Retina (tissue), 1 donor: ENCODE measurements around the gene TNFRSF4.
"Not testable (repeated sequence)": the region's sequence is repeated elsewhere in the genome, so short reads cannot be mapped to it uniquely, and the experiment has no call there.

Source experiments
- DNase-seq: peaks from one replicate; pipeline ENCODE4 v3.0.0-alpha.2; 2016

TNFRSF4 gene

DNA sequence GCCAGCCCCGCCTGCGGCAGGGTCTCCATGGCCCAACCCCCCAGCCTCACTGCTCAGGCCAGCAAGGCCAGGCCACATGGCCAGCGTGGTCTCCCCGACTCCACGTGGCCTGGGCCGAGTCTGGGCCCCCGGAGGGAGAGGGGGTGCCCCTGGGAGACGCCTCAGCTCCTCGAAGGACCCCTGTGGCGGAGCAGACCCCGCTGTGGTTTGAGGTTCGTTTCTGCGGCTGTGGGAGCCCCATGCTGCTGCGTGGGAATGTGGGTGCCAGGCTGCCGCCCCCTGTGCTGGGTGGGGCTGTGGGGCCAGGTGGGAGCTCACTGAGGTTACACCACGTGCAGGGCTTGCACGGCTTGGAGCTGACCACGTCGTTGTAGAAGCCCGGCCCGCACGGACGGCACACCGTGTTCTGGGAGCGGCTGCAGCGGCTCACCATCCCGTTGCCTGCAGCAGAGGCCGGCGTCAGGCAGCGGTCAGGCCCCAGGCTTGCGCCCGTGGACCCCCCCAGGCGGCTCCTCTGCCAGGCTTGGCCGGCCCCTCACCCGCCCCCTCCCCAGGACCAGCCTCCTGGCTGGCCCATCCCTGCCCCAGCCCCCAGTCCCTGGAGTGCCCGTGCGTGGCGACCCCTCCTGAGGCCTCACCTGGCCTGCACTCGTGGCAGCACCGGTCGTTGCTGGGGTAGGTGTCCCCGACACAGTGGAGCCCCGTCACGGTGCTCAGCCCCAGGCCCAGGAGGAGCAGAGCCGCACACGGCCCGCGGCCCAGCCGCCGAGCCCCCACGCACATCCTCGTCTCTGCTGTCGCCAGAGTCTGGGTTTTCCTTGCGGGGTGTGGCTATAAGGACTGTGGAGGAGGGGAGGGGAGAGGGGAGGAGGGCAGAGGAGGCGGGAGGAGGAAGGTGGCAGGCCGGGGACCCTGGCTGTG is at the start of gene TNFRSF4:
Gene TNFRSF4 (minus strand): TSS at position 809 of the 921 bp plus-strand sequence. CDS start 26 bp downstream, at position 783.
- no peak for DNase-seq

DNA sequence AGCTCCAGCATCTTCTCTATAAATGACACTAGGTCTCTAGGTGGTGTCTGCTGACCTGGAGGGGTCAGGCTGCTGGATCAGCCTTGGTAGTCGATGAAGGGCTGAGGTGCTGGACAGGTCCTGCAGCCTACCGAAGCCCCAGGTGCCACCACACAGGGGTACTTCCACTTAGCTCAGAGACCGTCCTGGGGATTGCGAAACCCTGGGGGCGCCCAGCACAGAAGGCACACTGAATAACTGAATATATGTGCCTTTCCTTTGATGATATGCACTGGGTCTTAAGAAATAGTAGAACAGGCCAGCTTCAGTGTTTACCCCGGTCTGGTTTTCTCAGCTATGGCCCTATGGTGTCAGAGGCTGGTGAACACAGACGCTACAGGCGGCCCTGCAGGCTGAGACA is 48.8 kb upstream of the TNFRSF4 start:
- DNase-seq, result no peak

DNA sequence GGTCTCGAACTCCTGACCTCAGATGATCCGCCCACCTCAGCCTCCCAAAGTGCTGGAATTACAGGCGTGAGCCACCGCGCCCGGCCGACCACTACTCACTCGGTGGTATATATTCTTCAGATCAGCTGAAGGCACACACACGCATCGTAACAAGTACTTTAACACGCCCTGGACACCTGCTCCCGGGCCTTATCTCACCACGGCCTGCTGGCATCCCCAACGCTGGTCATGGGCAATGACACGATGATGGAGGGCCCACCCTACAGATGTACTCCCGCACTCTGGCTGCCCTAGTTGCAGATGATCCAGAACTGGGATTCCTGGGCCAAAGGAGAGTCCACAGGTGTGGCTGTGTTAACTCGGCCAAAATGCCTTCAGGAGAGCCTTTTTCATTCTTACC is 48.1 kb upstream of the TNFRSF4 start:
- no peak for DNase-seq

DNA sequence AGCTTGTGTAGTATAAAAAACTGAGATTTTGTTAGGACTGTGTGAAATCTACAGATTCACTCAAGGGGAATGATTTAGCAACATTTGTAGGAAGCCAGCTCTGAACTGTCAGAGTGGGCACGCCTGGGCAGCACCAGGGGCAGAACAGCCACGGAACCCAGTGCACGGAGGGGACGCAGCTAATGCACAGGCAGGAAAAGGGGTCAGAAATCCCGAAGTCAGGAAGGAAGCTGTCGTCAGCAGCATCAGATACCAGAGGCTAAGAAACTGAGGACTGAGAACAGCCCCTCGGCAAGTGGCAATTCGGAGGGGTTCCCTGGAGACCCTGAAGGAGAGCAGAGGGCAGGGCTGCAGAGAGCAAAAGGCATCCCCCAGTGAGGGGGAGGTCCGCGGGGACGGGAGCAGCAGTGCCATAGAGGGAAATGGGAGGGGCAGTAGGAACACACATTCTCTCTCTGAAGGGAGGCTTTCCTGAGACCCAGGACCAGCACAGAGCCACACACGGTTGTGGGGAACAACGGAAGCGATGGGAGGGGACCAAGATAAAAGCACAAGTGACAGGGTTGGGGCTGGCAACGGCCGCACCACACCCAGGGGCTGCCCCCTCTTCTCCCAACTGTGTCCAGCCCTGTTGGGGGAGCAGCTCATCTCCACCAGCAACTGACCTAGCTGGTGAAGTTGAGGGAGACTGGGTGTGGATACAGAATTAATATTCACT is 47.0 kb upstream of the TNFRSF4 start:
- DNase-seq, result no peak

DNA sequence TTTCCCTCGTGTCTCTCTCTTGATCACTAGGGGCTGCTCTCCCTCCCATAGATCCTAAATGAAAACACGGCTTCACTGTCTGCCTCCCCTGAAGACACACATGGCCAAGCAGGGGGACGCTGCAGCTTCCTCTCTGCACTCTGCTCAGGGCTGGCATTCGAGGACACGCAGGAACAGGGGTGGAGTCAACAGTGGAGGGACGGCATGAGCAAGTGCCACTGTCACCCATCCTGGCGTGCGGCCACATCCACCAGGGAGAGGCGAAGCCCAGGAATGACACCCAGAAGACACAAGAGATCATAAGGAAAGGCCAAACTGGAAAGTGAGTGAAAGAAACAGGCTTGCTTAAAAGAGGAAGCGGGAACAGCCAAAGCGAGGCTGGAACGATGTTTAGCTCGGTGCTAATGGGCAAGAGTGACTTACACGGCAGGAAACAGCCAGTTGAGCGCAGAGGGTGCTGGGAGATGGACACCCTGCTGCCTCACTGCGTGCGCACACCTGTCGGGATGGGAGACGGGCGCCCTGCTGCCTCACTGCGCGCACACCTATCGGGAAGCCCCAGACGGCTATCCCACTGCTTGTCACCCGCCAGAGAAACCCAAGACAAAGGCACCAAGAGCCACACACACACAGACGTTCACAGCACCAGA is 46.1 kb upstream of the TNFRSF4 start:
- no peak for DNase-seq

DNA sequence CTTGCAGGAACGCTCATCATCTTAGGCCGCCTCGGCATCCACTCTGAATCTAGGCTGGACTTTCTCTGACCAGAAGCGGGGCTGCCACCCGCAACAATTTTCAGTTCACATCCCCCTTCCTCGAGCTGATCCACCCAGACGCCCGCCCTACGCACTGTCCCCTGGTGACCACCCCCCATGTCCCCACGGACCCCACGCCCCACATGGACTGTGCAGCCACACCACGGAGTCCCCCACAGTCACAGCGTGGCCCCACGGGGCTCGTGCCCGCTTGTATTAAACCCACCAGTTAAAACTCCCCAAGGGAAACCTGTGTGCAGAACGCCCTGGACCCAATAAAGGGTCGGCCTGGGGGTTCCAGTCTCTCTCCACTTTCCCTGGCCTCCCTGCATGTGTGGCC is 45.6 kb upstream of the TNFRSF4 start:
- no peak for DNase-seq

DNA sequence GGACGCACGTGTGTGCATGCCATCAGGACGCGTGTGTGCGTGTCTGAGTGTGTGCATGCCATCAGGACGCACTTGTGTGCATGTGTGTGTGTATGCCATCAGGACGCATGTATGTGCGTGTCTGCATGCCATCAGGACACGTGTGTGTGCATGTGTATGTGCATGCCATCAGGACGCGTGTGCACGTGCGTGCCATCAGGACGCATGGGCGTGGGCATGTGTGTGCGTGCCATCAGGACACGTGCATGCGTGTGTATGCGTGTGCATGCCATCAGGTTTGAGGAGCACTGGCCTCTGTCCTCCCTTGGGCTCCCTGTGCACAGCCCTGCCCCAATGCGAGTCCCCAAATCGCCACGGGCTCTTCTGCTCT is 45.2 kb upstream of the TNFRSF4 start:
- no peak for DNase-seq

DNA sequence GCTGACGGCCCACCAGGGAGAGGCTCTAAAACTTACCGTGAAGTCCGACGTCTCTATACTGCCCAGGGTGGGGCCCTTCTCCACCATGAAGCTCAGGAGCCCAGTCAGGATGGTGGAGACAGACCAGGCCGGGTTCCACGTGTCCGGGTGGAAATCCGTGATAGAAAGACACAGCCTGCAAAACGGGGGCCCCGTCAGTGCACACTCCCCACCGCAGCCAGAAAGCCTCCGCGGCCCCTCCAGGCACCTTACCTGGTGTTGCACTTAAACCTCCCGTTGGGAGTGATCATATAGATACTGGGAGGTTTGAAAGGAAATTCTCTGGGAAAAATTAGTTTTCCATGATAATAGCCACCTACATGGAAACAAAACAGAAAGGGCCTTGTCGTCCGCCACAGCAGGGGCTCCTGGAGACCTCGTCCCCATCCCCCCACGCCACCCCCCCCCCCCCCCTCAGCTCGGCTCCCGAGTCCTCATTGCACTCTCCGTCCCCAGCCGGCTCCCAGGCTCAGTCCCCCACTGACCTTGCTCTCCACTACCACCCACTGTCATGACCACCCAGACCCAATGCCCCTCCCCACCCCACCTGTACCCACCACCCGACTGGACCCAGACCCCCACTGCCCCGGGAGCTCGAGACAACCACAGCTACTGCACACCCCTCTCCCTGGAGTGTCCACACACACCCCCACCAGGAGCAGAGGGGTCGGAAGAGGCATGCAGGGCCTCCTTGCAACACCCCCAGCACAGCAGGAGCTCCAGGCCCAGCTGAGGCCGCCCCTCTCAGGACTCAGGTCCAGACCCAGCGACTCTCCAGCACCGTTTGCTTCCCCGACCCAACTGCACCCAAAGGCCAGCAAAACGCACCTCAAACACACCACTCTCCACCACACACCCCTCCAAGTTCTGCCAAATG is 43.3 kb upstream of the TNFRSF4 start:
- no peak for DNase-seq

DNA sequence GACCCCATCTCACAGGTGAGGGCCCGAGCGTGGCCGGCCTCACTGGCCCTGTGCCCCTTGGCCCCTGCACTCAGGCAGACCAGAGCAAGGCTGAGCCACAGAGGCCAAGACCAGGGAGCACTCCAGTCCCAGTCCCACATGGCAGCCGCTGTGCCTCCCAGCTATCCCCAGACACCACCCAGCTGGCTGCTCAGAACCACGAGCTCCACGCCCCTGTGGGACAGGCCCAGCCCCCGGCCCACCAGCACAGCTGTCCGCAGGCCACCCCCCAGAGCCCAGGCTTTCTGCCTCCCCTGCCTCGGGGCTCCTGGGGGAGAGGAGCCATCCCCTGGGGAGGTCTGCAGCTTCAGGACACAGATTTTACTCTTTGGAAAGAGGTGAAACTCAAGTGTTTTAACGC is 41.7 kb upstream of the TNFRSF4 start:
- no peak for DNase-seq

DNA sequence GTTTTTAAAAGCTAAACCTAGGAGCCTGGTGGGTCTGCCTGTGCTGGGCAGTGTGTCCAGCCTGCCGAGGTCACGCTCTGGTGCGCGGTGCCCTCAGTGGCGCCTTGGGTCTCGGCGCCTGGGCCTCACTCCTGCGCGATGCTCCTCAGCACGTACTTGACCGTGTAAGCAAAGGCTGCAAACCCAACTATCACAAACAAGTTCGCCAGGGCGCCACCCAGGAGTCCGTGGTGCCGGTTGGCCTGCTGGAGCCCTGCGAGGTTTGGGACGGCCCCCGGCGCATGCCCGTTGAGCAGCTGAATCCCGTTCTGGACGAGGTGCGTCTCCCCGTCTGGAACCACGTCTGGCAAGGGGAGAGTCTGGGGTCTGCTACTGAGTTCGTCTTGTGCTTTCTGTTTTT is 41.1 kb upstream of the TNFRSF4 start:
- DNase-seq, result no peak

DNA sequence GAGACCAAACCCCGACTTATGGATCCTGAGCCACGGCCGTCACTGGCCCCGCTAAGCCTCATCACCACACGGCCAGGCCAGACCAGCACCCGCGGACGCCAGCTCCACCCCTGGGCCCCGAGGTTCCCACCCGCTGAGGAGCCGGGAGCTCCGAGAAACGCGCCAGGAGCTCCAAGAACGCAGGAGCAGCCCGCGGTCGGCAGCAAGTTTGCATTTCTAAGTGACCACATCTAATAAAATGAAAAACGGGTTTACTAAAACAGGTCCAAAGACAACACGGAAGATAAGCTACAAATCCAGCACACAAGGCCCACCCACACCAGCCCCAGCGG is 40.7 kb upstream of the TNFRSF4 start:
- no peak for DNase-seq

DNA sequence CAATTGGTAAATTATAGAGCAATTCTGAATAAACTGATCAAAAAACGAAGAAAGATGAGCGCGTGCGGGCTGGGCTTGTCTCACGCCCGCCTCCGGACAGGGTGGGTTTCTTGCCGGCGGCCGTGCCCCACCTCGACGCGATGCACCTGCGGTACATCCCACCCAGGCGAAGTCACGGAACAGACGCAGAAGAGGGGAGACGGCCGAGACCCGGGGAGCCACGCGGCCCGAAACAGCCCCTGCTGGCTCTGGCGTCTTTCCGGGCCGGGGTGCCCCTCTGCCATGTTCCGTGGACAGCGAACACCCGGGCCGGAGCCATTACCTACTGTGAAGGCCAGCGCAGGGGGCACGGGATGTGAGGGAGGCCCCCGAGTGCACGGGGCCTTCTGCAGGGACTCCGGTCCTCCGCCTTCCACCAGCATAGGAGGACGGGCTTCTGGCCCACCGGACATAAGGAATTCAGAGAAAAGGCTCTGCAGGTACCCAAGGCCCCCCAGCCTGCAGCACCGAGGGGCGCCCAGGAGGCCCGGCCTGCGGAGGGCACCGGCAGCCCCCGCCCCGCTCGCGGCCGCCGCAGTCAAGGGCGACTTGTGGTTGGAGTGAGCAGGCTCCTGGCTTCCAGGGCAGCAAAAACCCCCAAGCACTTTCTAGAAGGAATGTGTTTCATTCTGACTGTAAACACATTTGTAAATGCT is 40.2 kb upstream of the TNFRSF4 start:
- DNase-seq, result no peak

DNA sequence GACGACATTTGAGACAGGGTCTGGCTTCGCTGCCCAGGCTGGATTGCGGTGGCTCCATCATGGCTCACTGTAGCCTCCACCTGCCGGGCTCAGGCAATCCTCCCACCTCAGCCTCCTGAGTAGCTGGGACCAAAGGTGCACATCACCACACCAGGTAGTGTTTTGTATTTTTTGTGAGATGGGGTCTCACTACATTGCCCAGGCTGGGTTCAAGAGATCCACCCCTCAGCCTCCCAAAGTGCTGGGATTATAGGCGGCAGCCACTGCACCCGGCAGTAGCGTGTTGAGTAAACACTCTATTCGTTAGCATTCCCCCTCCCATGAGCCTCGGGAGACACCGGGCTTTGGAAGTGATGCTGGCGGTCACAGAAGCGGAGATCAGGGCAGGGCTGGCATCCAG is 39.4 kb upstream of the TNFRSF4 start:
- no peak for DNase-seq

DNA sequence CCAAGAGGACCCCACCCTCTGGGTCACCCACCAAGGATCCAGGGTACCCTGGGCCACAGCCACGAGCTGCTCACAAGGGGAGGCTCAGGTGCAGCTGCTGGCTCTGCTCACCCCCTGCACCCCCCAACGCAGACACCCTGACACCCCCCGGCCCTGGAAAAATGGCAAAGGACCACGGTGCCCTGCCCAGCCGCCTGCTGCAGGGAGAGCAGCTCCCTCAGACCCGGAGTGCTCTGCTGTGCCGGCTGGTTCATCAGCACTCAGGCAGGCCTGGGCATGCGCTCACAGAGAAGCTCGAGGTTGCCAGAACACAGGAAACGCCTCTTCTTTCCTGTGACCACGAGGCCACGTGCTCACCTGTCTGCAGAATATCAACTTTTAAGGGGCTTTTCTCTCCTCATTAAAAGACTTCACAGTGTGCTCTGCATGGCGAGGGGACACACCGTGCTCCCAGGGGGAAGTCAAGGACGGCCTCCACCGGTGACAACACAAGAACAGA is 36.9 kb upstream of the TNFRSF4 start:
- no peak for DNase-seq

DNA sequence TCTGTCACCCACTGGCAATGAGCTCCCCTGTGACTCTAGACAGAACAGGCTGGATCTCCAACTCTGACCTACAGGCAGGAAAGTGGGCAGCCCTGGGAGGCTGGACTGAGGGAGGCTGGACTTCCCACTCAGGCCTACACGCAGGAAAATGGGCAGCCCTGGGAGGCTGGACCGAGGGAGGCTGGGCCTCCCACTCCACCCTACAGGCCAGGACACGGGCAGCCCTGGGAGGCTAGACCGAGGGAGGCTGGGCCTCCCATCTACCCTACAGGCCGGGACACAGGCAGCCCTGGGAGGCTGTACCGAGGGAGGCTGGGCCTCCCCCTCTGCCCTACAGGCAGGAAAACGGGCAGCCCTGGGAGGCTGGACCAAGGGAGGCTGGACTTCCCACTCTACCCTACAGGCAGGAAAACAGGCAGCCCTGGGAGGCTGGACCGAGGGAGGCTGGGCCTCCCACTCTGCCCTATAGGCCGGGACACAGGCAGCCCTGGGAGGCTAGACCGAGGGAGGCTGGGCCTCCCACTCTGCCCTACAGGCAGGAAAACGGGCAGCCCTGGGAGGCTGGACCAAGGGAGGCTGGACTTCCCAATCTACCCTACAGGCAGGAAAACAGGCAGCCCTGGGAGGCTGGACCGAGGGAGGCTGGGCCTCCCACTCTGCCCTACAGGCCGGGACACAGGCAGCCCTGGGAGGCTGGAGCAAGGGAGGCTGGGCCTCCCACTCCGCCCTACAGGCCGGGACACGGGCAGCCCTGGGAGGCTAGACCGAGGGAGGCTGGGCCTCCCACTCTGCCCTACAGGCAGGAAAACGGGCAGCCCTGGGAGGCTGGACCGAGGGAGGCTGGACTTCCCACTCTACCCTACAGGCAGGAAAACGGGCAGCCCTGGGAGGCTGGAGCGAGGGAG is 34.3 kb upstream of the TNFRSF4 start:
- not testable (repeated sequence) for DNase-seq

DNA sequence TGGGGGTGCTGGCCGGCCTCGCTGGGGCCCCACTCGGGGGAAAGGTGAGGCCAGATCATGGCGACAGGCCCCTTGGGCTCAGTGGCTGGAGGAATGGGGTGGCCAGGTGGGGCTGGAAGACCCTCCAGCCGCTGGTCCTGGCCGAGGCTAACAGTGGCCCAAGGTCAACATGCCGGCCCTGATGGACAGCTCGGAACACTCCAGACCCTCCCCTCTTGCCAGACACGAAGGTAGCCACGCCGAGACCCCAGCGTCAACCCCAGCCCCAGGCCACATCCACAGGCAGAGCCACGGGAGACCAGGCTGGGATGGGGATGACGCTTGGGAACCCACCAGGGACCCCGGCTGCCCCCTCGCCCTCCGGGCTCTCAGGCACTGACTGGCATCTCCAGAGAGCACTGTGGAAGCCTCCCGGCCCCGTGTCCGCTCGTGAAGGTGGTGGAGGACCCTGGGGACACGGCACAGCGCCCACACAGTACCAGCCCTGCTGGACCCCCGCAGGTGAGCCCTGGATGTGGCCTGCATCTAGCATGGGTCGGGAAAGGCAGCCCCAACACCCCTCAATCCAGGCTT is 33.5 kb upstream of the TNFRSF4 start:
- no peak for DNase-seq

DNA sequence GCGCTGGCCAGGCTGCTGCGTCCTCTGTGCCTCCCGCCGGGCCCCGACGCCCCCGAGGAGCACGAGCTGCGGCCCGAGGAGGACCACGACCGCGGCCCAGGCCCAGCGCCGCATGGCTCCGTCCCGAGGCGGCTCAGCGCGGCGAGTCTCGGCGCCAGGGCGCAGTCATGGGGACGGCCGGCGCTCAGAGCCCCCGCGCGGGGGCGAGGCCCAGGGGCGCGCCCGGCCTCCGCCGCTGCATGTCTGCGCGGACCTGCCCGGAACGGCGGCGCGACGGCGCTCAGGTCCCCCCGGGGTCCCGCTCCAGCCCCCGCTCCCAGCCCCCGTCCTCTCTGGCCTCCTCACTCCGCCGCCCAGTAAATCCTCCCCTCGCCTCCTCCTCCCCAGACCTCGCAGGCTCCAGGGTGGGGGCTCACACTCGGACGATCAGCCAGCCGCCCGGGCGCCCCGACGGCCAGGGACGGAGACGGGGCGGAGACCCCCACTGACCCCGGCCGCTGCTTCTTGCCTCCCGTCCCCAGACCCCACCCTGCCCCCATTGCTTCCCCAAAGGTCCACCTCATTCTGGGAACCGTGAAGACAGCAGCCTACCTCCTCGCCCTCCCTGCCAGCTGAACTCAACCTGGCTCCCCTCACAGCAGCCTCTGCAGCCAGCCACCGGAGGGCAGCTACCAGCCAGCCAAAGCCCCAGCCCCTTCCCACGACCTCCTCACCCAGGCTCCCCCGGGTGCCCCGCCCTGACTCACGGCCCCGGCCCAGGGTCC is 32.8 kb upstream of the TNFRSF4 start, which contains the start of gene C1QTNF12:
Gene C1QTNF12 (minus strand): TSS at position 146 of the 764 bp plus-strand sequence. CDS start 32 bp downstream, at position 114.
- DNase-seq, result no peak

DNA sequence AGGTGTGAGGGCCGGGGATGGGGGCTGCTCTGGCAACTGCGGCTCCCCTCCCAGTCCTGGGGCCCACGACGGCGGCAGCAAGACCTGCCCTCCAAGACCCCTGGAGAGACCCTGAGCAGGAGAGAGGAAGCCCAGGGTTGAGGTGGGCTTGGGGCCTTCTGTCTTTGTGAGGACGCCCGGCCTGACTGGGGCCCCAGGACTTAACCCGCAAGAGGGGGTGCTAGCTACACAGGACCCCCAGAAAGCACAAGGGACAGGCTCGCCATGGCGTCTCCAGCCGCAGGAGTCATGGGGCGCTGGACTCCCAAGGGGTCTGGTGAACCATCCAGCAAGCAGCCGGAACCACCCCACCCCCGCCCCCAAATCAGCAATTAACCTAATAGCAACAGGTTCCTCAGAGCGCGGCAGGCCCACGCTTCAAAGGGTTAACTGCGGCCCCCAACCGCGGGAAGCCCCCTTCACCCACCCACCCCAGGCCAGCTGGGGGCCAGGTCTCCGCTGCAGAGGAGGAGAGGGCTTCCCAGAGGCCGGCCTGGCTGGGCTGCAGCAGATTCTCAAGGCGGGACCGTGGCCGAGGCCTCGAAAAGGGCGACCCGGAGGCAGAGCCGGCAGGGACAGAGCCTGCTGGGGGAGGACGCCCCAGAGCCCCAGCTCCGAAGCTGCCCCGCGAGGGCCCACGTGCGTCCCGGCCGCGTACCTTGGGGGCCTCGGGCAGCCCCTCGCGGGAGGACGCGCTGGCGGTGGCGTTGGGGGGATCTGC is 32.0 kb upstream of the TNFRSF4 start:
- no peak for DNase-seq
